ENCODE measurements around the gene LIN7A. TPM values are rescaled to one million over a fixed set of nuclear protein-coding genes. Genes with fewer than 3 reads are reported as not detected.
A peak's percentile ranks its signal among the peaks of the same experiment; 100 is the strongest.

Gene LIN7A
- polyA plus RNA-seq, 3 donors = 18.0 to 19.2 (median 18.7) TPM

DNA sequence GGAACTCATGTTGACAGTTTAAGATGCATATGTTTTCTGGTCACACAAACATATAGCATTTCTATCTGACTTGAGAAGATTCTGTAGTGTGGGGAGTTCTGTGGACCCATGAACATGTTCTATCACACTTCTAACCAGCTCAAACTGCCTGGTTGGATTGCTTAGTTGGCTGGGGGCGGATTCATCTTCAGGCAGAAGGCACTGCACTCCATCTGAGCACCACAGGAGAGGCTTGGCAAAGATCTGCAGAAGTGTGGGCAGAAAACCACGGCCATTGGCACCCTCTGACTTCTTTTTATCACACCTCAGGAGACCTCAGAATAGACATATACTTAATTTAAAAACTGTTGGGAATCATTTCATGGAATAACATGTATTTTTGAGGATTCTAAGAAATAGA lies 68.5 kb downstream of the LIN7A start:
- DNase-seq (ENCODE audit: extremely low read depth in 1 of 11, low read depth in 9 of 11, low spot score in 4 of 11) = no peak

DNA sequence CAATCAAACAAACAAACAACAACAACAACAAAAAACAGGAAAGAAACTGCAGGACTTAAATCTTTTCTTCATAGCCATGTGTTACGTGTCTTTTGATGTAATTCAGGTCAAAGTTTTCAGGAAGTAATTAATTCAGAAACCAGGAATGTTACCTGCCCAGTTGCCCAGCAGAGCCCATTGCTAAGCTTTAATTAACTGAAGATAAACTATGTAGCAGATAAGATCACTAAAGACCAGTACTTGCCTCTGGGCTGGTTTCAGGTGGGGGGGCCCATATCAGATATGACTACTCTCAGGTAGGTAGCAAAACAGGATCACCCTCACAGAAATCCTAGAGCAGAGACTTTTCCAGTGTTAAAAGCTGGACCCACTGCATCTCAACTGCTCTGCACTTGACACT lies 69.2 kb downstream of the LIN7A start:
- DNase-seq (ENCODE audit: extremely low read depth in 1 of 11, low read depth in 9 of 11, low spot score in 4 of 11) = peak in 1 of 11 donors; percentile 22

DNA sequence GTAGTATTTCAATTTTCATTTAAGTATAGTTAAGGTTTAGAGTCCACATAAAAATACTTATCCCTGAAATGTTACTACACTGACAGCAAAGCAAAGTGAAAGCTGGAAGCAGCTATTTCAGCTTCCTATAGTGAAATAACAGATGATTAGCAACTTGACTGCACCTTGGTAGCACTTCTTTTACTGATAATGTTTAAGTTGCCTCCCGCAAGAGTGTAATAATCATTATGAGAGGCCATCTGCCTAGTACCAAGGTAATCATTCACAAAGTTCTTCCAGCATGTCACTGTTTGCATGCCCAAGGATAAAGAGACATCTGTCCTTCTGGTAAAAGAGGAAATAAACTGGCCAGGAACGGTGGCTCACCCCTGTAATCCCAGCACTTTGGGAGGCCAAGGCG lies 69.8 kb downstream of the LIN7A start:
- no peak for DNase-seq (ENCODE audit: extremely low read depth in 1 of 11, low read depth in 9 of 11, low spot score in 4 of 11)

DNA sequence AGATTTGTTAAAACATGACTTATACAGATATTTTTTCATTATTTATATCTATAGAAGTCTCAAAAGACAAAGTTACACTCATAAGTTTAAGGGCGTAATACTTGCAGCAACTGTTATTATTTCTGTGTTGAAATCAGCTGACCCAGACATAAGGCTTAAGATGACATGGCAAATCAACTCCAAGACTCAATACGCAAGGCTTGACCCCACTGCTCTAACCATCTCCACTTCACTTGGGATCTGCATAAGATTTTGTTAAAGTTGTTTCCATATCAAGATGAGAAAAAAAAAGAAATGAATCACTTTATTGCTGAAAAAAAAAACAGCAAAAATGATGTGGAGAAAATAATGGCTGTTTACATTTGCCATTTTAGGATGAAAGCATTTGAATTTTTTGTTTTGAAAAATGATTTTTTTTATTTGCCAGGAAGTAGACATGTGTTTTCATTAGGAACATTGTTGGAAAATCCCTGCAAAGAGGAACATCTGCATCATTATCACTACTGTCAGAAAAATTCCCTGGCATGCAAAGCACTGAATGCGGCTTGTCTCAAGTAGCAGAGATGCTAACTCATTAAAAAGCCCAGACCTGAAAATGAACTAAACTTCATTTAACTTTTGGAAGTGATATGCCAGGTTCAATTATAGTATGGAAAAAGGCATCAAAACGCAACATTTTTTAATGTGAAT lies 73.5 kb downstream of the LIN7A start:
- no peak for DNase-seq (ENCODE audit: extremely low read depth in 1 of 11, low read depth in 9 of 11, low spot score in 4 of 11)

DNA sequence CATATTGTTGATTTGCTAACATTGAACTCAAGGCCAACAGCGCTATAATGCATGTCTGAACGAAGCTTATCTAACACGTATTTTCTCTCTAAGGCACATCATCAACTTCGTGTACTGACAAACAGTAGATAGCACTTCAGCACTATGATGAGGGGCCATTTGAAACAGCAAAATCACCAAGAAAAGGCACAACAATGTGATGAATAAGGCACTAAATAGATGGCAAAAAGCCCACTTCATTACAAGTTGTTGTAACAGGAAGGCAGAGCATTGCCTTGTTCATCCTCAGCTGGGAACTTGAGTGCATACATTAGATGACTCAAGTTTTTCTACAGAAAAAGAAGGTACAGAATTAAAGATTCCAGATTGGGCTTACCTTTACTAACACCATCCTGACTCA lies 75.2 kb downstream of the LIN7A start:
- no peak for DNase-seq (ENCODE audit: extremely low read depth in 1 of 11, low read depth in 9 of 11, low spot score in 4 of 11)

DNA sequence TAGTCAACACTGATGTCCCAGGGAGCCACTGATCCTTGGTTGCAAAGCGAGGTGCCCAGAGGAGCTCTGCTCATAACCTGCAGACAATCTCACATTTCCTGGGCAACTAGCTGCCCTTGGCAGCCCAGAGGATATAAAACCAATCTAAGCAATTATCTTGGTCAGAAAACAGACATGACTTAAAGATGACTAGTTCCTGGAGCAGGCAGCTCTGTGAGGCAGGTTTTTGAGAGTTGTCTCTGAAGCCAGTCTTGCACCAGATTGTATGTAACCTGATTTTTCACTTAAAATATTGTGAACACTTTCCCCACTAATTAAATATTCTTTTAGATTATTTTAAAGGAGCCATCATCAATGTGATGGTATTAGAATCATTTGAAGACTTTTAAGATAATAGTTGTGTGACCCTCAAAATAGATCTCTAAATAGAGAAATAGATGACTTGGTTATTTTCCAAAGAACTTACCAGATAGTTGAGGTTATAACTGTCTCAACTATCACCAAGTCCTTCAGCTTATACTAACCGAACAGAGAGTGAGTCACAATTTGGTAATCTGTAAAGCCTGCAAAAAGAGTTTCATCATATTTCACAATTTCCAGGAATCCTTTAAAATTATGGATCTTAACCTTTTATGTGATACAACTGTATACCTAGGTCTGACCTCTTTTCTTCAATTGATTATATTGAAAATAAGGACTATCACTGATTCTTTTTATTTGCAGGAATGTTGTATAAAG lies 75.9 kb downstream of the LIN7A start:
- DNase-seq (ENCODE audit: extremely low read depth in 1 of 11, low read depth in 9 of 11, low spot score in 4 of 11) = no peak

DNA sequence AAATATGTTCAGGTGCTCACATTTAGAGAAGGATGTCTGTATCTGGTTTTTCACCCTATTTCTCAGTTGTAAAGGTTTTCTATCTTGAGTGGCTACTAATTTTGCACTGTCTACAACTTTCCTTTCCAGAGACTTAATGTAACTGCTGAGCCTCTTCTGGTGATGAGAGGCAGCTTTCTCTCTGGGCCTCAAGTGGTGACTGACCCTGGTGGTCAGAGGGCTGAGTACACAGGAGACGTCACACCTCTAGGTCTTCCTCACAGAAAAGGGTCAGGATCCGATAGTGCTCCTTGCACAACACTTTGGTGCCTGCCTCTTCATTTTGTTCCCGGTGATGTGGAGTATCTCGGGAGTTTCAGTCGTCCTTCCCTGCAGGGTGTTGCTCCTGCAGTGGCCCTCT lies 76.8 kb downstream of the LIN7A start:
- no peak for DNase-seq (ENCODE audit: extremely low read depth in 1 of 11, low read depth in 9 of 11, low spot score in 4 of 11)

DNA sequence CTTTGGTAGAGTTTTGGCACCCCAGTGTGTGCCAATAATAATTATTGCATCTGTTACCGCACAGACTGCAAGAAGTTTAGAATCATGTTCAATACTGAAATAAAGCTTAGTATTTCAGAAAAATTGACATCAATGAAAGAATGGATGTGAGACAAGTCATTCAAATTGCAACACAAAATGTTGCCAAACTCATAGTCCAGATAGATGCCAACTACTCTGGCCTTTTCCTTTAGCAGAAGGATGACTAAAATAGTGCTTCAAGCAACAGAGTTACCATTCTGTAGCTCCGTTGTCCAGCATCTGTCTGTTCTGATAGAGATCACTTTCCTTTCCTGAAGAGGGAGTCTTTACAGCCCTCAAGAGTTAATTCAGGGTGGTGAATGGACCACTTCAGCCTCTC lies 77.5 kb downstream of the LIN7A start:
- DNase-seq (ENCODE audit: extremely low read depth in 1 of 11, low read depth in 9 of 11, low spot score in 4 of 11) = no peak

DNA sequence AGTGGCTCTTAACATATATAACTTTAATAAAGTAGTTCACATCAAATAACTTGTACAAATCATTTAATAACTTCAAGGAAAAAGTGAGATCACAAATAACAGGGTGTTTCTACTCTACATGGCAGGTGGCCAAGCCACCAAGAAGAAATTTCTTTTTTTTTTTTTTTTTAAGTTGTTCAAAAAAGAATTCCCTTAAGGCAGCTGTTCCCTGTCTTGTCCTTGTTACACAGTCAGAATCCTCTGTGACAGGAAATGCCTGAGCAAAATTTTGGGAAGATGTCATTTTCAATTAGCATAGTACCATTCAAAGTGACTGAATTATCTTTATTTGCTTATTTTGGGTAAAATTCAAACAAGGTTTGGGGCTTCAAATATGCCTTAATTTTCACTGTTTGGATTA lies 79.4 kb downstream of the LIN7A start:
- DNase-seq (ENCODE audit: extremely low read depth in 1 of 11, low read depth in 9 of 11, low spot score in 4 of 11) = no peak

DNA sequence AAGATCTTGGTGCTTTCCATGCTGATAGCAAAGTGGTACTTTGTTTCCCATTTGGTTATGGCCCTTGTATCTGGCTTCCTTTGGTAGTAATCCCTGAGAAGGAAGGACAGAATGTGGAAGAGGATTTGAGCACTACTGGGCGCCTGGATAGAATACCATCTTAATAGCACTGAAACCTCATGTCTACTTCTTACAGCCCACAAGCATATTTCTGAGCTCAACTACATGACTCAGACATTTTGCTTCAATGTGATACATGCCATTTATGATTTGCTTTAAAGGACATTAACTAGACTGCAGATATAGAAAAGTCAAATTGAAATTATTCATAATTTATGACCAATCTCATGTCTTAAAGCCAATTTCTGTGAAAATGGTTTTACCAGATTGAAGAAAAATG lies 80.4 kb downstream of the LIN7A start:
- DNase-seq (ENCODE audit: extremely low read depth in 1 of 11, low read depth in 9 of 11, low spot score in 4 of 11) = no peak

DNA sequence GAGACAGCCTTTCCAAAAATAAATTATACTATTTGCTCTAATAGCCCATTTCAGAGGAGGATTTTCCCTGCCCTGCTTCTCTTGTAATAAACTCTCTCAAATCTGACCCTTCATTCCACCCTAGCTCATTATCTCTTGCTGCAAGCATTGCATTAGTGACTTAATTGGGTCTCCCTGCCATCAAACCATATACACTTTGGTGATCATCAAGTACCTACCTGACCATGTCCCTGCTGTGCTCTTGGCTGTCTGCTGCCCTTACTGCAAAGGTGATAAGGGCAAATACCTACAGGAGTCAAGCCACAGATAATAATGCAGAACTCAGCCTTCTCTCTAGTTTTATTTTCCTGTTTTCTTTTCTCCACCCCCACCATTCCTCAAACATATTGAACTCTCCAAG lies 88.4 kb downstream of the LIN7A start:
- DNase-seq (ENCODE audit: extremely low read depth in 1 of 11, low read depth in 9 of 11, low spot score in 4 of 11) = no peak

DNA sequence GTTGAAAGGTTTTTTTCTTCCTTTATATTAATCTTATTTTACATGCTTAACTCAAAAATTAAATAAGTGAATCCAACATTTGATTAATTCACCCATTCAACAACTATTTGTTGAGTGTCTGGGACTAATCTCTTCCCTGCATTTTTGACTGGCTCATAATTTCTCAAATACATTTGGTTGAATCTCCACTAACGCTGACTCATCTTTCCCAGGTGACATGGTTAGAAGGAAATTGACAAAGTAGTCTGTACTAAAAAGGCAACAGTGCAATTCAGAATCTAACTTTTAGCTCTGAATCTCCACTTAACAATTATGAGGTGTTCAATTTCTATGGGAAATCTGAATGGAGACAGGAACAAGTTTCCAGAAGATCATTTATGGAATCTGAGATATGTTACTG lies 88.9 kb downstream of the LIN7A start:
- no peak for DNase-seq (ENCODE audit: extremely low read depth in 1 of 11, low read depth in 9 of 11, low spot score in 4 of 11)

DNA sequence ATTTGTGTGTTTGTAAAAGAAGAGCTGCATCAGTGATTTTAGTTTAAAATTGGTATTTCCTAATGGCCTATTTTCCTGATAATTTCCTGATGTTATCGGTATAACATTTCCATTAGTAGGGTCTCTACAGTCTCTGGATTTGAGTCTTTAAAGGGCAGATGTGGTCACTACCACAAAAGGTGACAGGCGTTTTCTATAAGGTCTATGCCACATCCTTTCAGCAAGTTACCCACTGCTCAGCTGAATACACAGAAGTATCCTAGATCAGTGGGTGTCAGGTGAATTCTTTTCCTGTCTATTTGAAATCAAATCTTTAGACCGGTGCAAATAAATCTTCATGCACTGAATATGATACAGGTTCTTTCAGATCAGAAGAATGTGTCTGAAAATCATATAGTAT lies 90.2 kb downstream of the LIN7A start:
- DNase-seq (ENCODE audit: extremely low read depth in 1 of 11, low read depth in 9 of 11, low spot score in 4 of 11) = no peak

DNA sequence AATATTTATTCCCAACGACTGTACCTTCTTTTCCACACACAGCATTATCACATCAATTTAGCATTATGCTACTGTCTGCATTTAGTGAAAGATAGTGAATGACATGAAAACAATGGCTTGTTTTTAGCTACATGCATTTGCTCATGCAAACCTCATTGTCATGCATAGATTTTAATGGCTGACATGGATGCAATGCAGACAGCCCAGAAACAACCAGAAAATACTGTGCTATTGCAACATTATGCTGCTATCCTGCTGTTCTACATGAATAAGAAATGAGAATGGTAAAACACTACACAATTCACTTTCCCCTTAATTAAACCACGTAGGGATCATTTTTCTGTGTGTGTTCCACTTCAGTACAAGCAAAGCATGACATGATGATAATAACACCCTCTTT lies 90.8 kb downstream of the LIN7A start:
- no peak for DNase-seq (ENCODE audit: extremely low read depth in 1 of 11, low read depth in 9 of 11, low spot score in 4 of 11)

DNA sequence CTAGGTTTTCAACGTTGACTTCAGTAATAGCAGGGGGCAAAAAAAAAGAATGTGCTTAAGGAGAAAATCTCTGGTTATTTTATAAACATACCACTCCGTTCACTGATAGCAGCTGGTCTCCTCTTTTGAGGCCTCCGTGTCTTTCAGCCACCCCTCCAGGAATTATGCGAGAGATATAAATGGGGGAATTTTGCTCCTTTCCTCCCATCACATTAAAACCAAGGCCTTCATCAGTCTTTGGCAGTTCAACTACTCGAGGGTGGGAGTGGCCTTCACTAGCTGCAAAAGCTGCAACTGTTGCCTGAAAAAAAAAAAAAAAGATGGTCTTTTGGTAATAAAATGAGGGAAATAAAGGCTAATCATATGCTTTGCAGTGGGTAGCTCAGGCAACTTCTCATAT lies 92.1 kb downstream of the LIN7A start:
- no peak for DNase-seq (ENCODE audit: extremely low read depth in 1 of 11, low read depth in 9 of 11, low spot score in 4 of 11)

DNA sequence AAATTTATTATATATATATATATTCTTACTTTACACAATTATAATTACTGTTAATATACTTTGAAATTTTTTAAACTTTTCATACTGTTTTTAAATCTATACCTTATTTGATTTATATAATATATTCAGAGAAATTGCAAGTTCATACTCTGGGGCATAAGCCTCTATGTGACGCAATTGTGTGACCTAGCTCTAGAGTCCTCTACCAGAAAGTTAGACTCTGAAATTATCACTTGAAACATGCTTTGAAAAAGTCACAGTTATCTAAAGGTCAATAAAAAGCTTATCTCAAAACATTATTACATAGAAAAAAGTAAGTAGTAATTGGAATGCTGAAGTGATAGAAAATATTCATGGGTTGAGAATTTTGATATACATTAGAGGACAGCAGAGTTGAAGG lies 93.8 kb downstream of the LIN7A start:
- DNase-seq (ENCODE audit: extremely low read depth in 1 of 11, low read depth in 9 of 11, low spot score in 4 of 11) = no peak

DNA sequence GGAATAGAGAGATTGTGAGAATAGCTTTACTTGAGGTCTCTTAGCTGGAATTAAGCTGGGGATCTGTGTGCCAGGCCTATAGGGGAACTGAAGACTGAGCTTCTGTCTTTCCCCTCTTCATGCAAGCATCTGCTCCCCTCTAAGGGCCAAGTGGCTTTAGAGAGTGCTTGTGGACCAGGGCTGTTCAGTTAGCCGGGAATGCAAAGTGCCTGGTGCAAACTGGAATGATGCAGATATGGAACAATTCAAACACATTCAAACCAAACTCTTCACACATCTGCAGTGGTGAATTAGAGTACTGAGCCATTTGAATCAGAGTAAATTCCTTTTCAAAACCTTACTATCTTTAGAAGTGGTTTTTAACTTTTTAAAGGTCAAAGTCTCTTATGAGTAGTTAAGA lies 99.0 kb downstream of the LIN7A start:
- DNase-seq (ENCODE audit: extremely low read depth in 1 of 11, low read depth in 9 of 11, low spot score in 4 of 11) = no peak

DNA sequence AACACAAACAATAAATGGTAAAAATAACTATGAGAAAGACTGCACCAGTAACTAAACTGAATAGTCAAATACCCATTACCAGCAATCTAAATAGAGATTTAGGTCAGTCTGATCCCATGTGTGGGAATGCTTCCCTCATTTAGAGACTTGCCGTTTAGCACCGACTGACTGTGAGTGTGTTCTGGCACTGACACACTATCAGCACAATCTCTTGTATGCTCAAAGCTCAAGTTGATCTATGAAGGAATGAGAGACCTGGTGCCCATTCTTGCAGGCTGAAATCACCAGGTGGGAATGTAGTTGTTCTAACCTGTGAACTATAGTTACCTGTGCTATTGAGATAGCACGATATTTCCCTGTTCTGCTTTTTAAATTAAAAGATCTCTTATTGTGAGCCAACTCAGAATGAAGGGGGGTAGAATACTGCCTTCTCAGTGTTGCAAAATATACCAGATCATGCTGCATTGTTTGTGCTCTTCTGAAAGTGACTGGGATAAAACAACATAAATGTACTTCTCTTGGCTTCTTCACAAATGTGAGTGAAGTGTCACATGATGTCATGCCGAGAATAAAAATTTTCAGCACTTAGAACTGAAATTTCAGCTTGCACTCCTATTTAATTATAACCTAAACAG lies 99.6 kb downstream of the LIN7A start:
- DNase-seq (ENCODE audit: extremely low read depth in 1 of 11, low read depth in 9 of 11, low spot score in 4 of 11) = no peak

DNA sequence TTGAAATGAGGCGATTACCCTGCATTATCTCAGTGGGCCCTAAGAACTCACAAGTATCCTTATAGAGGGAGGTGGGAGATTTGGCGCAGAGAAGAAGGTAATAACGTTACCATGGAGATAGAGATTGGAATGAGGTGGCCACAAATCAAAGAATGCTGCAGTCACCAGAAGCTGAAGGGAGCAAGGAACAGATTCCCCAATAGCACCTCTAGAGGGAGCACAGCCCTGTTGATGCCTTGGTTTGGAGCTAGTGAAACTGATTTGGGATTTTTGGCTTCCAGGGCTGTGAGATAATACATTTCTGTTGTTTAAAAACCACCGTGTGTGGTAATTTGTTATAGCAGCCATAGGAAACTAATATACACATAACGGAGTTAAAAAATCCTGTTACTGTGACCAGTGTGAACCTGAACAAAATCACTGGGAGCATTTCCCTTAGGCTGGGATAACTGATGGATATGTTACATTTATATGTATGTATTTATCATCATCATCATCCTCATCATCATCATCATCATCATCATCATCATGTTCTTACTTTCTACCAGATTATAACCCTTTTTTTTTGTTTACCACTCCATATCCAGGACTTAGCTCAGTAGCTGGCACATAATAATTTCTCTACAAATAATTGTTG lies 100.3 kb downstream of the LIN7A start:
- DNase-seq (ENCODE audit: extremely low read depth in 1 of 11, low read depth in 9 of 11, low spot score in 4 of 11) = peak in 4 of 11 donors; percentile 8 to 31 (median 24)

DNA sequence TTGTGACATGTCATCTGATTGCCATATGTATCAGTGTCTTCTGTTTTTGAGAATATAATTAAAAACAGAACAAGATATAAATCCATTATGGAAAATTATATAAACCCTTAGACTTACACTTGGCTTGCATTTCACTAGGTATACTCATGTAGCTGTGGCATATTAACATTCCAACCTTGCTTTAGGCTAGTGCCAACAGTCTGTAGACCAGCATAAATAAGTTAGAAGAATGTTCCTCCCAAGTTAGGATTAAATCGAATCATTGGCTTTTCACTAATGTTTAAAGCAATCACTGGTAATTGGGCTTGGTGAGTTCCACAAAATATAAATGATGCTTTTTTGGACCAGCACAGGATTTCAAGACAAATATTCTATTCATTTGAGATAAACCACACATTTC lies 103.0 kb downstream of the LIN7A start:
- DNase-seq (ENCODE audit: extremely low read depth in 1 of 11, low read depth in 9 of 11, low spot score in 4 of 11) = no peak
